Stimulated activated CD4-positive, alpha-beta T cell treated with anti-CD3 and anti-CD28 coated beads, Interleukin-12 subunit alpha, Interleukin-12 subunit beta, amount 100 ng/mL, for 24 hours (primary cell): ENCODE measurements around the gene SLC35C1.

Source experiments
- DNase-seq, 2 experiments: peaks; one replicate each; pipeline ENCODE4 v3.0.0-alpha.2; 2020; ENCODE audit warnings: low read depth in 2 of 2

The SLC35C1 gene

DNA sequence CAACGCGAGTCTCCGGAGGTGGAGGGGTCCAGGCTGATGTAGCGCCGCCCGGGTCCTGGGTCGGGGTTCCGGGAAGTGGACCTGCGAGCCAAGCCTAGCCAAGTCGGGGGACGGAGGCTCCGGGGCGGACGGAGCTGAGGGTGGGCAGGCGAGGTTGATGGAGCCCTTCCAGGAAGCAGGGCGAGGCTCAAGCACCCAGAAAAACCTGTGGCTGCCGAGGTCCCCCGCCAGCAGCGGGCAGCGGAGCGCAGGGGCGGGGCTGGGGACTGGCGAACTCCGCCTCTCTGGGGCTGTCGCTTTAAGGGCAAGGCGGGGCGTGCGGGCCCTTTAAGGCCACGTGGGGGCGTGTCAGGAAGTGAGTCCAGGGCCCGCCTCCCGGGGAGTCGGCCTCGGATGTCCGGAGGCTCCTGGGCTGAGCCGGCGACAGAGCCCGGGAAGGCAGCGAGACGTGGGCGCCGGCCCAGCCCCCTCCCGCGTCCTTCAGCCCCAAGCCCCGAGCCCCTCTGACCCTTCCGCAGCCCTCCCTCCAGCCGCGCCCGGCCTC is at the start of gene SLC35C1:
TSS of gene SLC35C1 (plus strand) at position 389 of the 544 bp plus-strand sequence. CDS start 653 bp downstream, outside the sequence.
- peak; percentile 92 to 98 for DNase-seq

DNA sequence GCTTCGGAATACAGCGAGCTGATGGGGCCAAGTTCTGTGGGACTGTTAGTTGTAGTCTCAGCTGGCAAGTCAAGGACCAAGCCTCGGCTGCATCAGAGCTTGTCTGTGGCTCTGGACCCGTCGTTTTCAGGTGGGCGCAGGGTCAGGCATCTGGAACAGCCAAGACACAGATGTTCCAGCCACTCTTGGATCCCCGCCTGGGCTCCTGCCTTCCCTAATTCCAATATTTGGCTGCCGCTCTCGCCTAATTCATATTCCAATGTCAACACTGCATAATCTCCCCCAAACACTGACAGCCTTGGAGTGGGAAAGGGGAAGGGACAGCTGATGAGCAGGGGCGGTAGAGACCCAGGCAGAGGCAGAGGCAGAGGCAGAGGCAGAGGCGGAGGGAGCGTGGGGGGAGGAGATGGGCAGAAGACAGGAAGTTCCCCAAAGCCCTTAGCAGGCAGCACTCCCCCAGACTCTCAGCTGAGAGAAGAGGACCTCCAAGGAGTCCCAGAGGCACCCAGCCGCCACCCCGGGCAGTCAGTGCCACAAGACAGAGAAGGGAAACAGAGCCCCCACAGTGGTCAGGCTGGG is 49.6 kb upstream of the SLC35C1 start:
- DNase-seq, result no peak

DNA sequence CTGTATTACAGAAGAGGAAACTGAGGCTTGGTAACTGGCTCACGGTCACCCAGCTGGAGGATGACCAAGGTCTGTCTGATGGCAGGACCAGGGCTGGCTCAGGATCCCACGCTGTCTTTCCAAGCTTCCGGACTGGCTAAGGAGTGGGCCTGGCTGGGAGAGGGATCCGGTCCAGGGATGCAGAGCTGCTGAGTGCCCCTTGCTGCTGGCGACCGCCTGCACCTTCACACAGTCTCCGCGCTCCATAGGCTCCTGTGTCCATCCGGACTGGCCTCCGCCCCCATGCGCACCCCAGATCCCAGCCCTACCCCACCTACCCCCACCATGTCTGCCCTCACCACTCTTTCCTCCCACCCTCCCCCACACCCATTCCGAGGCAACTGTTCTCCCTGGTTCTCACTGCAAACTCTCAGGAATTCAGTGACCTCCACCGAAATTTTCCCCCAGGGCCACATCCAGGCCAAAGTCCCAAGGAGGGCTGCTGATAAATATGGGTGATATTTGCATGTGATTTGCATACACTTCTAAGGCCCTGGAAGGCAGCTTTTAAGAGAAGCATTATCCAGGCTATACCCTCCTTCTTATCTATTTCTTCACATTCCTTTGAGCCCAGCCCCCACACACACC is 48.5 kb upstream of the SLC35C1 start:
- DNase-seq, result no peak

DNA sequence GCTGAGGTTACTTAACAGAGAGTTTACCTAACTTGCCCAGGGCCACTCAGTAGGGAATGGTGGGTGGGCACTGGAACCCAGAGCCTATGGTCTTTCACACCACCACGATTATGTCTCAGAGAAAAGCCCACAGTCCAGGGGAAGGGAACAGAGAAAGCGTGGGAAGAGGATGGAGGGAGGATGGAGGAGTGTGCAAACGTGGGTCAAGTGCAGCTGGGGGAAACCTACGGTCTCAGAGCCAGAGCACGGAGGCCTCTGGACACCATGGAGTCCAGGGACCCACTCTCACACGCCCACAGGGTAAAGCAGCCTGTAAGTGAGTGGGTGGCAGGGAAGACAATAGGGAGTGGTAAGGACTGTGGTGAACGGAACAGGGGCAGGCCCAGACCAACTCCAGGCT is 47.3 kb upstream of the SLC35C1 start:
- no peak for DNase-seq

DNA sequence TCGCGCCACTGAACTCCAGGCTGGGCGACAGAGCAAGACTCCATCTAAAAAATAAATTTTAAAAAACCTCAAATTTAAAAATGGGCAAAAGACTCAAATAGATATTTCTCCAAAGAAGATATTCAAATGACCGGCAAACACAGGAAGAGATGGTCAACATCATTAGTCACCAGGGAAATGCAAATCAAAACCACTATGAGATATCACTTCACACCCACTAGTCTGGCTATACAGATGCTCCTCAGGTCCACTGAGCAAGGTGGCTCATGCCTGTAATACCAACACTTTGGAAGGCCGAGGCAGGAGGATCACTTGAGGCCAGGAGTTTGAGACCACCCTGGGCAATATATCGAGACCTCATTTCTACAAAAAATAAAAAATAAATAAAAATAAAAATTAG is 43.3 kb upstream of the SLC35C1 start:
- no peak for DNase-seq

DNA sequence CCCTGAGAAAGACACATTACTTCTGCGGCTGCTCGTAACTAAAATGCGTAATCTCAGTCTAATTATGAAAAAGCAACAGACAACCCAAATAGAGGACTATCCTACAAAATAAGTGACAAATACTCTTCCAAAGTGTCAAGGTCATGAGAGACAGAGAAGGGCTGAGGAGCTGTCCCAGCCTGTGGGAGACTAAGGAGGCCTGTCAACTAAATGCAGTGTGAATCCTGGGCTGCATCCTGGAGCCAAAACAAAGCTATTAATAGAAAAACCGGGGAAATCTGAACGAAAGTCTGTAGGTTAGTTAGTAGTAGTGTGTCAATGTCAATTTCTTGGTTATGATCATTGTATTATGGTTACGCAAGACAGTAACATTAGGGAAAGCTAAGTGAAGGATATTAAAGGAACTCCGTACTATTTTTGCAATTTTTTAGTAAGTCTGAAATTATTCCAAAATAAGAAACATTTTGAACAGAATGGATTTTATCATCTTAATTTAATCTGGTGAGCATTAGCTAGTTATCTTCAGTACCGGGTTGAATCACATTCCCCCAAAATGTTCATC is 39.8 kb upstream of the SLC35C1 start:
- DNase-seq, result no peak

DNA sequence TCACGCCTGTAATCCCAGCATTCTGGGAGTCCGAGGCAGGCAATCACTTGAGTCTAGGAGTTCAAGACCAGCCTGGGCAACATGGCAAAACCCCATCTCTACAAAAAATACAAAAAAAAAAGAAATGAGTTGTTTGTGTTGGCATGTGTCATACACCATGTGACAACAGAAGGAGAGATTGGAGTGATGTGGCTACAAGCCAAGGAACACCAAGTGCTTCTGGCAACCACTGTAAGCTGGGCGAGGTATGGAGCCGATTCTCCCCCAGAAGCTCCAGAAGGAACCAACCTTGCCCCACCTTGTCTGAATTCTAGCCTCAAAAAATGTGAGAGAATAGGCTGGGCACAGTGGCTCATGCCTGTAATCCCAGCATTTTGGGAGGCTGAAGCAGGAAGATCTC is 39.1 kb upstream of the SLC35C1 start:
- no peak for DNase-seq

DNA sequence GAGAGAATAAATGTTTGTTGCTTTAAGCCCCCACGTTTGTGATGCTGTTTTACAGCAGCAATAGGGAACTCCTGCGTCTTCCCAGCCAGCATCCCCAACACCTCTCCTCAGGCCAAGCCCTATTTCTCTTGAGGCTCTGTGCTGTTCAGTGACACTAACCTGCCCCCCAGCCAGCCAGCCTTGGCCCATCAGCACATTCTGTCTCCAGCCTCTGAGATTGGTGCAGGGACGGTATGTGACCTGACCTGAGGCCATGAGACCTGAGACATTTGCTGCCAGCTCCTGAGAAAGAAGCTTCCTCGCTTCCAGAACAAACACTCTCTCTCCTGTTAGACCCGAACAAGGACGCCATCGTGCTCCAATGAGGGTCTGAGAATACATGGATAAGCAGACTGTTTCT is 38.5 kb upstream of the SLC35C1 start:
- DNase-seq, result no peak

DNA sequence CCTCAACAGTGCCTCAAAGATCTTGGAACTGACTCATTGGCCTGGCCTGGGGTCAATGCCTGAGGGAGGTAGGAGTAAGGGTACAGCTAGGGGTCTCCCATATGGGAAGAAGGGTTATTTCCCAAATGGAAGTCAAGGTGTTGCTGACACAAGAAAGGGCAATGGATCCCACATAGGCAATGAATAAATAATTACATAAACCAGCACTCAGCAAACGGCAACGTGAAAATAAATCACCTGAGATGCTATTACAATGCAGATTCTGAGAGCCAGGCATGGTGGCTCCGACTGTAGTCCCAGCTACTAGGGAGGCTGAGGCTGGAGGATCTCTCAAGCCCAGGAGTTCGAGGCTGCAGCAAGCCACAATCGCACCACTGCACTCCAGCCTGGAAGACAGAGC is 36.5 kb upstream of the SLC35C1 start:
- DNase-seq, result no peak

DNA sequence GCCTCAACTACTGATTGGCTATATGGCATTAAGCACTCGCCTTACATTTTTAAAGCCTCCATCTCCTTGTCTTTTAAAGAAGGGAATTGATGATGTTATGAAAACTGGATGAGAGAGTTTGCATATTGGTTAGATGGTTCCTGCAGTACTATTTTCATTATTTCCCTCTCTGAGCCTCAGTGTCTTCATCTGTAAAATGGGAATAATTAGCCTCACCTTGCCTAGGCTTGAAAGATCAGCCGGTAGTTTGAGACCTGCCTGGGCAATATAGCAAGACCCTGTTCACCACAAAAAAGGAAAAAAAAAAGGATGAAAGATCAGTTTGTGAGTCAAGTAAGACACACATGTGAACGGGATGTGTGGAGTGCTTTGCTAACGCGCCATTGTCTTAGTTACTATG is 35.0 kb upstream of the SLC35C1 start:
- no peak for DNase-seq

DNA sequence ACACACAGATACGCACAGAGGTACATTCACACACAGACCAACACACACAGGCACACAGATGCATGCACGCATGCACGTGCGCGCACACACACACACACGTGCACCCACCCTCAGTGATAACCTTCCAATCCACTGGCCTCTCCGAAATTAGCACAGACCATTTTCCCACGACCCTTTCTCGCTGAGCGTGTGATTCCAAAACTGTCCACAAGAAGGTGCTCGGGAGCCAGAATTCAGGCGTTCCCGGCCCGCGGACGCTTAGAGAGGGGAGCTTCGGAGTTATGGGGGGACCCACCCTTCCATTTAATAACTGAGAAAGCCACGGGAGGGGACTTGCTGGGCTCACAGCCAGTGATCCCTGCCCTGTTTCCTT is 33.8 kb upstream of the SLC35C1 start:
- peak; percentile 50 to 74 for DNase-seq

DNA sequence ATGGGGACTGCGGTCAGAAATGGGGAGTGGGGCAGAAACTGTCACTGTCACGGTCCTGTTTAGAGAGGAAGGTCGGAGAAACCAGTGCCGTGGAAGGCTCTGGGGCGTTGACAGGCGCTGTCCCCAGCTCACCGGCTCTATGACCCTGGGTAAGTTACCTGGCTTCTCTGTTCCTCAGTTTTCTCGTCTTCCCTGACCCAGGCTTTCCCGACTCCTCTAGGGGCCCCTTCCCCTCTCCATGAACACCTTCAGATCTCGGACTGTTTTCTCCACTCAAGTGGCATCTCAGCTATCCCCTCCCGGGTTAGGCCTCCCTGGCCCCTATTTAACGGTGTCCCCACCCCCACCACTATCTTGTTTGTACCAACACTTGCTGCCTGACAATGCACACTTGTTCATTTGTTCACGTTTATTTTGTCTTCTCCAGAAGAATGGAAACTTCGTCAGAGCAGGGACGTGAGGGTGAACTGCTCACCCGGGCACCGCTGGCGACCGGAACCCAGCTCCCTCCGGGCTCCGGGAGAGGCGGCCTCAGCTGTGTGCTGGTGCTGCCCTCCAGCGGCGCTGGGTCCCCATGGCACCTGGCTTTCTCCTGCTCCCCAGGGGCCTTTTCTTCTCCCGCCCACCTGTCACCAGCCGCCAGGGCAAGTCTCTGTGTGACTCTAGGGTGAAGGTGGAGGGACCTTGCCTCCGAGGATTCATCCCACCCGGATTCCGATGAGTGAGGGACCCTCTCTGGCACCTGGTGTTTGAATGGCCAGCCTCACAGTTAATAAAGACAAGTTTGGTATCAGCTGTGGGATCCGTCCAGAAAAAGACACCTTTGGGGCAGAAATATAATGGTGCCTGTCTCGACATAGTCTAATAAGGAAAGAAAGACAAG is 33.1 kb upstream of the SLC35C1 start:
- DNase-seq, result peak; percentile 71 to 84

DNA sequence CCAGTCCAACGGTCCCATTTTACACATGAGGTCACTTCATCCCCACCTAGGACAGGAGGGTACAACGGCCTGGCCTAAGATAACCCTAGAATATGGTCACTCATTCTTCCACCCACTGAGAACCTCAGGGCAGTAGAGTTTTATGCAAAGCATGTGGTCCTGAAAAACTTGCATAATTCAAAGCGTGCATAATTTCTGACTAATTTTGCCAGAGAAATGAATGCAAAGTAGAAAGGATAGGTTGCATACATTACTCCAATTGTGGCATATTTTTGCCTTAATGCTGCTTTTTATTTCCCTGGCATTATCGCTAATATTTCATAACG is 32.5 kb upstream of the SLC35C1 start:
- no peak for DNase-seq

DNA sequence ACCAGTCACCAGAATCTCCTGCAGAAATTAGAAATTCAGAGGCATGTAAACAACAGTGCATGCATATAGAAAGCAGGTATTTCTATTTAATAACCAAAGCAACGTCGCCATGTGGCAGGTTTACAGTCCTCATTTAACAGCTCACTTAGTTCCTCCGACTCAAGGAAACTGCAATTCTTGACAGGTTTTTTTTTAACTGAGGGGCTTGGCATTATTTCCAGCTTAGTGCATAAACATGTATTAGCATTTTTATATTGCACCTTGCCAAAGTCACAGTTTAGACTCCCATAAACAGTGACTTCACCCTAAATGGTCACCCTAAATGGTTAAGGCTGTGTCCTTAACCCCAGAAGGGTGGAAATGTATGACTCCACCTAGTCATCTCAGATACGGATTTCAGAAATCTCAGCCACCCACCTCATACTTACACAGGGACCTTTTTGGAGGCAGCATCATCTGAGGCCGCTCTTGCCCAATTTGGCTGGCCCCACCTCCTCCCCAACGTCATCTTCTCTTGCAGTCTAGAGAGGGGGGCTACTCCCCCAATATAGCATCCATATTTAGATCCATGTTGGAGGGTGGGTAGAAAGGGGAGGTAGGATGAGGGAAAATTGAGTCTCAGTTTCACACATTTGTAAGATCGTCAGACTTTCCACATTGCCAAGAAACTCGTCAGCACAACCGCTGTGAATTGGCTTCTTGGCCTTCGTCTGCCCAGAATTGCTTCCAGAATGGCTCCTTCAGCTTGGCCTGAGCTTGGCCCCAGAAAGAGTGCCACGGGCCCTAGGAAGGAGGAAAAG is 31.8 kb upstream of the SLC35C1 start:
- DNase-seq, result no peak

DNA sequence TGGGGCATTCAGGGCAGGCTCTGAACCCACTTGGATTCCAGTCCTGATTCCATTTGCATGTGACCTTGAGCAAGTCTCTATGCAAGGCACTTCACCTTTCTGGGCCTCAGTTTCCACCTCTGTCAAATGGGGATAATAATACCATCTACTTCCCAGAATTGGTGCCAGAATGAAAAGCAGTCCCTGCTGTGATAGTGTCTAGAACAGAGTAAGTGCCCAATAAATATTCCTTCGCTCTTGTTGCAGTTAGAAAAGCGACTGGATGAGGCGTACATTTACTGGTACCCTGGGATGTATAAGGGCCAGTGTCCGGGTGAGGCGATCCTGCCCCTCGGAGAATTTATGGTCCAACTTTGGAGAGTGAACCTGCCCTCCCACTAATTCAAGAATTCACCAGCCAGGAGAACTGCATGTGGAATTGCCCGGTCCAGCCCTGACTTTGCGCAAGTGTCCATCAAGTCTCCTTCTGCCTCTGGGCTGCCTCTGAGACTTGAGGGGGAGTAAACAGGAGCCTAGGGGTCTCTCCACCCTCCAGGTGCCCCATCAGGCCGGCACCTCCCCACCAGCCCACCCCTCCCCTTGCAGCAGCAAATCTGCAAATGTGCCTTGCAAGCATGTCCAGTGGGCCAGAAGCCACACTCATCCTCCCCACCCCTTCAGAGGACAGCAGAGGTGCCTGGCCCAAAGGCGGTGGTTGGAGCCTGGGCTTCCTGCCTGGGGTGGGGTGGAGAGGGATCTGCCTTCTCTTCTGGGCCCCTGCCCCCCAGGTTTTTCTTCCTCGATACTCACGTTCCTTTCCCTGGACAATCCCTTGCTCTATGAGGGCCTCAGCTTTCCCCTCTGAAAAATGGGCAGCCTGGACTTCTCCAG is 30.9 kb upstream of the SLC35C1 start:
- DNase-seq, result no peak

DNA sequence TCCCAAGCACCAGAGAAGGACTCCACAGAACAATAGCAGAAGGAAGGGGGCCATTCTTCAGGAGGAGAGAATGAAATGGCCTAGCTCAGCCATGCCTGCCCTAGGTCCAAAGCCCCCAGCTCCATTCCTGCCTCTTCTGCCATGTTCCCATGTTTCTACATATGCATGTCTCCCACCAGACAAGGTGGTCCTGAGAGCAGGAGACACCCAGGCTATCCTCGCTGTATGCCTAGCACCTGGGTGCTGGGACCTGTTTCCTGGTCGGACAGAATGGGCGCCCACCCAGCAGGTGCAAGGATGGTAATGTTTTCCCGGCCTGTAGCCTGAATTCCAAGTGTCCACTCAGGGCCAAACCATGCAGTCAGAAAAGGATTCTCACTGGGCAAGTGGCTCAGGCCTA is 30.2 kb upstream of the SLC35C1 start:
- DNase-seq, result no peak

GRCh38 chr11:45777127-45777969 is 27.6 kb upstream of the SLC35C1 start:
- DNase-seq, result no peak

- no peak for DNase-seq
Observed at GRCh38 chr11:45778341-45778740, 26.6 kb upstream of the SLC35C1 start.

GRCh38 chr11:45779602-45780001 is 25.3 kb upstream of the SLC35C1 start:
- no peak for DNase-seq

DNA sequence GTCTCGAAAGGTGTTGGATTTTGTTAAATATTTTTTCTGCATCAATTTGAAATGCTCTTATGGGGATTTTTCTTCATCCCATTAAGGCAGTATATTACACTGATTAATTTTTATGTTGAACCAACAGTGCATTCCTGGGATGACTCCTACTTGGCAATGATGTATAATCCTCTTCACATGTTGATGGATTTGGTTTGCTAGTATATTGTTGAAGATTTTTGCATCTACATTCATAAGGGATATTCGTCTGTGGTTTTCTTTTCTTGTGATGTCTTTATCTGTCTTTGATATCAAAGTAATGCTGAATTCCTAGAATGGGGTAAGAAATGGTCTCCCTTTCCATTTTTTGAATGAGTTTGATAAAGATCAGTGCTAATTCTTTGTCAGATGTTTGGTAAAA is 18.7 kb upstream of the SLC35C1 start:
- no peak for DNase-seq
